Measurements from ENCODE around the gene SLC10A1. TPM values are rescaled to one million over a fixed set of nuclear protein-coding genes. Genes with fewer than 3 reads are reported as not detected.

The SLC10A1 gene
- polyA plus RNA-seq, 1 donor (not counting 4 experiments of a cell fraction or from before 2014, with no cell fraction given), result not detected

DNA sequence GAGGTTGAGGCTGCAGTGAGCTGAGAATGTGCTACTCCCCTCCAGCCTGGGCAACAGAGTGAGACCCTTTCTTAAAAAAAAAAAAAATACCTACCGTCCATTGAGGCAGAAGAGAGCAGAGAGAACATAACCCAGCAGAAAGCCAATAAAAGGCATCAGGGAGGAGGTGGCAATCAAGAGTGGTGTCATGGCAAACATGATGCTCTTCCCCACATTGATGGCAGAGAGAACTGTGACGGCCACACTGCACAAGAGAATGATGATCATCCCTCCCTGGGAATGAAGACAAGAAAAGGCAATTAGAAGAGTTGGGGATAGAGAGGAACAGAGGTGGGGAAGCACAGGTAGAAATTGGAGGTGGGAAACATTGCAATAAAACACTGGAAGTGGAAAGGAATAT lies 18.0 kb downstream of the SLC10A1 start:
- Histone ChIP-seq H3K9ac (ENCODE audit: control insufficient read depth, extremely low read depth, insufficient read depth, low read length) (no peak overlapping the region), H3K36me3 (ENCODE audit: control insufficient read depth in 2 of 2, extremely low read depth in 1 of 2, insufficient read depth in 2 of 2, low read length in 2 of 2) (peaks cover 15 to 19% of the 10 kb centered on the region in 2 experiments), H2AFZ (ENCODE audit: control insufficient read depth, low read length) (no peak overlapping the region), H3K9me3 (ENCODE audit: control insufficient read depth, low read depth, low read length) (no peaks in the 10 kb centered on the region), H3K79me2 (ENCODE audit: control insufficient read depth, insufficient read depth, low read length) (no peaks in the 10 kb centered on the region), H3K4me3 (ENCODE audit: control insufficient read depth in 2 of 3, extremely low read depth in 1 of 3, insufficient read depth in 2 of 3, low read depth in 1 of 3, low read length in 3 of 3) (no peak overlapping the region), H3K4me2 (ENCODE audit: control insufficient read depth, extremely low read depth, insufficient read depth, low read depth, low read length) (no peak overlapping the region), H3K27me3 (ENCODE audit: control insufficient read depth, extremely low read depth, insufficient read depth, low read length) (no peaks in the 10 kb centered on the region), H4K20me1 (ENCODE audit: control insufficient read depth, extremely low read depth, insufficient read depth, low read length) (no peaks in the 10 kb centered on the region), H3K27ac (ENCODE audit: control insufficient read depth, insufficient read depth, low read length) (no peak overlapping the region), H3K9me1 (ENCODE audit: control insufficient read depth, extremely low read depth, insufficient read depth, low read length) (no peaks in the 10 kb centered on the region), H3K4me1 (ENCODE audit: control insufficient read depth, extremely low read depth, insufficient read depth, low read length) (no peaks in the 10 kb centered on the region)
- TF ChIP-seq, protein P1, sequence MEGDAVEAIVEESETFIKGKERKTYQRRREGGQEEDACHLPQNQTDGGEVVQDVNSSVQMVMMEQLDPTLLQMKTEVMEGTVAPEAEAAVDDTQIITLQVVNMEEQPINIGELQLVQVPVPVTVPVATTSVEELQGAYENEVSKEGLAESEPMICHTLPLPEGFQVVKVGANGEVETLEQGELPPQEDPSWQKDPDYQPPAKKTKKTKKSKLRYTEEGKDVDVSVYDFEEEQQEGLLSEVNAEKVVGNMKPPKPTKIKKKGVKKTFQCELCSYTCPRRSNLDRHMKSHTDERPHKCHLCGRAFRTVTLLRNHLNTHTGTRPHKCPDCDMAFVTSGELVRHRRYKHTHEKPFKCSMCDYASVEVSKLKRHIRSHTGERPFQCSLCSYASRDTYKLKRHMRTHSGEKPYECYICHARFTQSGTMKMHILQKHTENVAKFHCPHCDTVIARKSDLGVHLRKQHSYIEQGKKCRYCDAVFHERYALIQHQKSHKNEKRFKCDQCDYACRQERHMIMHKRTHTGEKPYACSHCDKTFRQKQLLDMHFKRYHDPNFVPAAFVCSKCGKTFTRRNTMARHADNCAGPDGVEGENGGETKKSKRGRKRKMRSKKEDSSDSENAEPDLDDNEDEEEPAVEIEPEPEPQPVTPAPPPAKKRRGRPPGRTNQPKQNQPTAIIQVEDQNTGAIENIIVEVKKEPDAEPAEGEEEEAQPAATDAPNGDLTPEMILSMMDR (optimal IDR thresholded peaks at IDR 0.05 in 1 of 3, IDR thresholded peaks at IDR 0.05 in 1 of 3, conservative IDR thresholded peaks at IDR 0.05 in 1 of 3; ENCODE audit: extremely low read depth in 1 of 3, insufficient read depth in 2 of 3, low read length in 3 of 3), result no peak
- TF ChIP-seq EZH2 (IDR thresholded peaks at IDR 0.05; ENCODE audit: low read length), result no peak
- dilution Hi-C loops (cut with MboI; ENCODE audit: extremely low pct_ligation_motif_present, low sequenced_read_pairs), result no loop called here
- FAIRE-seq (no peak), DNase-seq (ENCODE audit: low read depth, low spot score) (no peak)

DNA sequence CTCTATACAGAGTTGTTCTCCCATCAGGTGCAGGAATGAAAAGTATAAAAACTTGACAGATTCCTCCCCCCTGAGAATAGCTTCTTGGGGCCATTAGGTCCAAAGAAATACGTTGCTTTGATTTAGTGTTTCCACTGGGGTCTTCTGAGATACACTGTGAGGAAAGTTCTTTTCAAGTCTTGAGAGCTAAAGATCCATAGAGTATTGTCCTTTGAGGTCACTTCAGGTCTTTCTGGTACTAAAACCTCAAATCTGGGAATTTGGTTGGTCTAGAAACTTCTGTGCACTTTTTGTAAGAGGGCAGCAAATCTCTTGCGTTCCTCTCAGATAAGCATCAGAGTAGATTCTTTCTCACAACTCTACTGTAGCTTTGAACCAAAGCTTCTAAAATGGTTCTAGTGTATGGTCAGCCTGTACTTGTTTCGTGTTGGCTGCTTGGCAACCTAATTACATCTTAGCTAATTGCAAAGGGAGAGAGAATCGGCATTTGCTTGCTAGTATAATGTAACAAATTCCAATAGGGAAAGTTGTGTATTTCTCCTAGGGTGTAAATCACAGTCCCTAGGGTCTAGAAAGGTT lies 20.1 kb downstream of the SLC10A1 start:
- no peak for FAIRE-seq

More for the DNA sequence above, 20.1 kb downstream of the SLC10A1 start:
- DNase-seq (ENCODE audit: low read depth, low spot score), result no peak
- Histone ChIP-seq H3K9me1 (ENCODE audit: control insufficient read depth, extremely low read depth, insufficient read depth, low read length) (no peaks in the 10 kb centered on the region), H3K4me1 (ENCODE audit: control insufficient read depth, extremely low read depth, insufficient read depth, low read length) (no peaks in the 10 kb centered on the region), H3K27ac (ENCODE audit: control insufficient read depth, insufficient read depth, low read length) (no peak overlapping the region), H3K4me2 (ENCODE audit: control insufficient read depth, extremely low read depth, insufficient read depth, low read depth, low read length) (no peak overlapping the region), H3K79me2 (ENCODE audit: control insufficient read depth, insufficient read depth, low read length) (no peaks in the 10 kb centered on the region), H4K20me1 (ENCODE audit: control insufficient read depth, extremely low read depth, insufficient read depth, low read length) (no peaks in the 10 kb centered on the region), H3K36me3 (ENCODE audit: control insufficient read depth in 2 of 2, extremely low read depth in 1 of 2, insufficient read depth in 2 of 2, low read length in 2 of 2) (peaks cover 24 to 35% of the 10 kb centered on the region in 2 experiments), H3K4me3 (ENCODE audit: control insufficient read depth in 2 of 3, extremely low read depth in 1 of 3, insufficient read depth in 2 of 3, low read depth in 1 of 3, low read length in 3 of 3) (no peak overlapping the region), H2AFZ (ENCODE audit: control insufficient read depth, low read length) (no peak overlapping the region), H3K9ac (ENCODE audit: control insufficient read depth, extremely low read depth, insufficient read depth, low read length) (no peak overlapping the region), H3K9me3 (ENCODE audit: control insufficient read depth, low read depth, low read length) (no peaks in the 10 kb centered on the region), H3K27me3 (ENCODE audit: control insufficient read depth, extremely low read depth, insufficient read depth, low read length) (no peaks in the 10 kb centered on the region)
- dilution Hi-C loops (cut with MboI; ENCODE audit: extremely low pct_ligation_motif_present, low sequenced_read_pairs), result no loop called here
- no peak for TF ChIP-seq EZH2 (IDR thresholded peaks at IDR 0.05; ENCODE audit: low read length)
- TF ChIP-seq, protein P1 (optimal IDR thresholded peaks at IDR 0.05 in 1 of 3, IDR thresholded peaks at IDR 0.05 in 1 of 3, conservative IDR thresholded peaks at IDR 0.05 in 1 of 3; ENCODE audit: extremely low read depth in 1 of 3, insufficient read depth in 2 of 3, low read length in 3 of 3), result no peak

Data from keratinocyte (primary cell).